Measurements from ENCODE around the gene NFE2L3. TPM values are rescaled to one million over a fixed set of nuclear protein-coding genes. Genes with fewer than 3 reads are reported as not detected.

The NFE2L3 gene
- total and polyA plus RNA-seq, 9 of the 15 experiments (the other 6 are each of a cell fraction or from before 2014, with no cell fraction given): 2.9 to 16.9 (median 12.4) TPM

GRCh38 chr7:26227987-26228386 lies 76.0 kb downstream of the NFE2L3 start:
- Histone ChIP-seq H3K27me3 (ENCODE audit: control insufficient read depth in 2 of 2, insufficient read depth in 2 of 2, low read length in 2 of 2) (no peaks in the 10 kb centered on the region), H2AFZ (ENCODE audit: low read depth, low read length) (peak overlapping the region; percentile 36; the same call in 1 of the 2 replicates), H3K36me3 (ENCODE audit: control insufficient read depth, insufficient read depth, low read length) (no peaks in the 10 kb centered on the region), H3K9me1 (ENCODE audit: control insufficient read depth, insufficient read depth, low read length) (no peaks in the 10 kb centered on the region), H3K9ac (ENCODE audit: insufficient read depth in 1 of 2, low read depth in 2 of 2, low read length in 2 of 2) (no peak overlapping the region; a peak in 1 of 4 replicates), H3K4me2 (ENCODE audit: insufficient read depth, low read length) (no peak overlapping the region), H3K9me3 (replicated peaks; ENCODE audit: control insufficient read depth, insufficient read depth, low read depth, low read length) (no peaks in the 10 kb centered on the region), H3K27ac (ENCODE audit: extremely low read depth, low read depth, low read length) (no peak overlapping the region), H3K4me1 (replicated peaks in 1 of 2; ENCODE audit: control insufficient read depth in 2 of 2, insufficient read depth in 2 of 2, low read length in 2 of 2) (no peaks in the 10 kb centered on the region; a peak in 2 of 5 replicates), H4K20me1 (replicated peaks; ENCODE audit: control insufficient read depth, insufficient read depth, low read length) (no peaks in the 10 kb centered on the region), H3K79me2 (ENCODE audit: control insufficient read depth, insufficient read depth, low read length) (no peaks in the 10 kb centered on the region), H3K4me3 (no peak overlapping the region)
- ChIA-PET POLR2A (interaction anchor here (0.5 to 2.4 kb wide), 7 partner anchors 11 to 30 kb away, joined by 4 to 8 read pairs (median 4); partner anchors contain the start of gene HNRNPA2B1), CTCF (ENCODE audit: low intra/inter-chr PET ratio) (no interaction called here)
- in situ Hi-C loops (cut with MboI) (no loop called here), intact Hi-C loops (cut with micrococcal nuclease) (no loop called here)
- ATAC-seq: no peak
- FAIRE-seq: no peak
- no peak for DNase-seq (ENCODE audit: extremely low read depth in 1 of 4, low spot score in 3 of 4)
- WGBS (ENCODE audit: insufficient coverage, low coverage, missing lambda C conversion rate): 40% methylated on average over 2 of the region's 2 CpGs
- TF ChIP-seq MYNN (IDR thresholded peaks at IDR 0.05) (no peak), MYNN (CRISPR knock-in tag; IDR thresholded peaks at IDR 0.05) (no peak), ZBTB40 (IDR thresholded peaks at IDR 0.05) (peak; percentile 92), ZBTB40 (CRISPR knock-in tag; IDR thresholded peaks at IDR 0.05) (peak; percentile 84), ZEB2 (IDR thresholded peaks at IDR 0.05) (no peak), STAG1 (CRISPR knock-in tag; IDR thresholded peaks at IDR 0.05; ENCODE audit: borderline replicate concordance) (no peak)
- no TSS peak for BruUV-seq (replicated peaks)
